HUES48 (cell line): Measurements from ENCODE around the gene ATXN2.
"Not testable (repeated sequence)": the region's sequence is repeated elsewhere in the genome, so short reads cannot be mapped to it uniquely, and the experiment has no call there.

Experiments
- H3K27ac ChIP-seq: one replicate; pipeline ENCODE4 v1.7.0; 2013; ENCODE audit warnings: low read depth, low read length, inconsistent platforms
- H3K27me3 ChIP-seq: 2 replicates; pipeline ENCODE4 v1.6.1; 2013; ENCODE audit warnings: mild to moderate bottlenecking, low read length; ENCODE audit not compliant: control insufficient read depth, insufficient read depth
- H3K36me3 ChIP-seq: 2 replicates; pipeline ENCODE4 v1.6.1; 2013; ENCODE audit warnings: low read length; ENCODE audit not compliant: control insufficient read depth, insufficient read depth
- H3K4me1 ChIP-seq: 2 replicates; pipeline ENCODE4 v1.6.1; 2013; ENCODE audit warnings: mild to moderate bottlenecking, low read length; ENCODE audit not compliant: control insufficient read depth, insufficient read depth
- H3K4me3 ChIP-seq: 2 replicates; pipeline ENCODE4 v1.5.1; 2013; ENCODE audit warnings: mild to moderate bottlenecking, low read depth, low read length
- H3K9ac ChIP-seq: 2 replicates; pipeline ENCODE4 v1.6.1; 2013; ENCODE audit warnings: mild to moderate bottlenecking, low read depth, low read length, moderate library complexity
- H3K9me3 ChIP-seq: 2 replicates; pipeline ENCODE4 v1.6.1; 2013; ENCODE audit warnings: low read length; ENCODE audit not compliant: control insufficient read depth, insufficient read depth

ATXN2 gene

GRCh38 chr12:111494676-111495075 is 104.4 kb downstream of the ATXN2 start:
- no peak overlapping the region for H3K27ac ChIP-seq
- no peaks in the 10 kb centered on the region for H3K27me3 ChIP-seq
- no peak overlapping the region for H3K9ac ChIP-seq
- H3K4me3 ChIP-seq = no peak overlapping the region
- no peaks in the 10 kb centered on the region for H3K9me3 ChIP-seq
- no peaks in the 10 kb centered on the region for H3K4me1 ChIP-seq
- H3K36me3 ChIP-seq = peaks cover 63% of the 10 kb centered on the region

GRCh38 chr12:111492979-111493378 is 106.1 kb downstream of the ATXN2 start:
- not testable (repeated sequence) for H3K4me3 ChIP-seq, H3K27me3 ChIP-seq, H3K27ac ChIP-seq, H3K9ac ChIP-seq, H3K9me3 ChIP-seq, H3K4me1 ChIP-seq
- H3K36me3 ChIP-seq = peaks cover 61% of the 10 kb centered on the region

- Histone ChIP-seq H3K9ac (no peak overlapping the region), H3K4me1 (no peaks in the 10 kb centered on the region), H3K36me3 (peaks cover 72% of the 10 kb centered on the region), H3K9me3 (no peaks in the 10 kb centered on the region), H3K27me3 (no peaks in the 10 kb centered on the region), H3K27ac (no peak overlapping the region), H3K4me3 (no peak overlapping the region)
Observed at GRCh38 chr12:111488798-111489197, 110.3 kb downstream of the ATXN2 start.

- Histone ChIP-seq H3K27ac (no peak overlapping the region), H3K36me3 (peaks cover 77% of the 10 kb centered on the region), H3K9me3 (no peaks in the 10 kb centered on the region)
Observed at GRCh38 chr12:111488271-111488670, 110.8 kb downstream of the ATXN2 start.

GRCh38 chr12:111482462-111482861 is 116.7 kb downstream of the ATXN2 start:
- Histone ChIP-seq H3K27me3 (no peaks in the 10 kb centered on the region), H3K27ac (no peak overlapping the region), H3K9me3 (no peaks in the 10 kb centered on the region), H3K36me3 (peaks cover 85% of the 10 kb centered on the region), H3K4me3 (no peak overlapping the region), H3K9ac (no peak overlapping the region), H3K4me1 (no peaks in the 10 kb centered on the region)

More at GRCh38 chr12:111488271-111488670, 110.8 kb downstream of the ATXN2 start:
- H3K4me1 ChIP-seq = no peaks in the 10 kb centered on the region
- H3K4me3 ChIP-seq = no peak overlapping the region
- H3K9ac ChIP-seq = no peak overlapping the region
- no peaks in the 10 kb centered on the region for H3K27me3 ChIP-seq

- no peaks in the 10 kb centered on the region for H3K4me1 ChIP-seq
- H3K4me3 ChIP-seq = no peak overlapping the region
- H3K9ac ChIP-seq = no peak overlapping the region
- H3K27me3 ChIP-seq = no peaks in the 10 kb centered on the region
- H3K9me3 ChIP-seq = no peaks in the 10 kb centered on the region
- peaks cover 67% of the 10 kb centered on the region for H3K36me3 ChIP-seq
- no peak overlapping the region for H3K27ac ChIP-seq
Observed at GRCh38 chr12:111471236-111471635, 127.9 kb downstream of the ATXN2 start.

GRCh38 chr12:111469401-111469800 is 129.7 kb downstream of the ATXN2 start:
- Histone ChIP-seq H3K36me3 (peaks cover 61% of the 10 kb centered on the region), H3K4me3 (no peak overlapping the region), H3K9me3 (no peaks in the 10 kb centered on the region), H3K9ac (no peak overlapping the region), H3K27ac (no peak overlapping the region), H3K4me1 (no peaks in the 10 kb centered on the region), H3K27me3 (no peaks in the 10 kb centered on the region)

- H3K9ac ChIP-seq = no peak overlapping the region
- H3K4me1 ChIP-seq = no peaks in the 10 kb centered on the region
- H3K27me3 ChIP-seq = no peaks in the 10 kb centered on the region
- H3K27ac ChIP-seq = no peak overlapping the region
- H3K4me3 ChIP-seq = no peak overlapping the region
- H3K9me3 ChIP-seq = no peaks in the 10 kb centered on the region
- H3K36me3 ChIP-seq = peaks cover 62% of the 10 kb centered on the region
Observed at GRCh38 chr12:111467857-111468241, 131.3 kb downstream of the ATXN2 start.

GRCh38 chr12:111467092-111467856 is 131.8 kb downstream of the ATXN2 start:
- Histone ChIP-seq H3K9ac (no peak overlapping the region), H3K27ac (no peak overlapping the region), H3K4me3 (no peak overlapping the region), H3K36me3 (peaks cover 62% of the 10 kb centered on the region), H3K9me3 (no peaks in the 10 kb centered on the region), H3K27me3 (no peaks in the 10 kb centered on the region), H3K4me1 (no peaks in the 10 kb centered on the region)

- H3K4me1 ChIP-seq = no peaks in the 10 kb centered on the region
- no peak overlapping the region for H3K9ac ChIP-seq
- H3K36me3 ChIP-seq = peaks cover 38% of the 10 kb centered on the region
- H3K4me3 ChIP-seq = no peak overlapping the region
- no peaks in the 10 kb centered on the region for H3K27me3 ChIP-seq
- no peak overlapping the region for H3K27ac ChIP-seq
- no peaks in the 10 kb centered on the region for H3K9me3 ChIP-seq
Observed at GRCh38 chr12:111462210-111462769, 136.8 kb downstream of the ATXN2 start.

GRCh38 chr12:111460111-111460510 is 139.0 kb downstream of the ATXN2 start:
- peaks cover 57% of the 10 kb centered on the region for H3K36me3 ChIP-seq
- H3K4me1 ChIP-seq, H3K9ac ChIP-seq, H3K27ac ChIP-seq, H3K27me3 ChIP-seq, H3K9me3 ChIP-seq, H3K4me3 ChIP-seq: not testable (repeated sequence)
